T47D (cell line): ENCODE data around the gene FRMD4B.
A peak's percentile ranks its signal among the peaks of the same experiment; 100 is the strongest.
"Not testable (repeated sequence)": the region's sequence is repeated elsewhere in the genome, so short reads cannot be mapped to it uniquely, and the experiment has no call there.

ENCODE experiments used
- DNase-seq, 2 experiments: peaks; one replicate each; pipeline versions ENCODE4 v3.0.0 to v3.0.0-alpha.2; 2011 to 2012; ENCODE audit warnings: low read depth in 1 of 2, low spot score in 1 of 2
- JUND ChIP-seq: IDR thresholded peaks from 2 replicates; pipeline ENCODE4 v1.6.1; 2012; ENCODE audit warnings: low read depth
- in situ Hi-C: cut with HindIII; loops from 2 replicates; pipeline ENCODE4 v1.10.0; 2016; ENCODE audit warnings: low sequenced_read_pairs, low pct_unique_long_range_greater_than_20kb

FRMD4B gene

DNA sequence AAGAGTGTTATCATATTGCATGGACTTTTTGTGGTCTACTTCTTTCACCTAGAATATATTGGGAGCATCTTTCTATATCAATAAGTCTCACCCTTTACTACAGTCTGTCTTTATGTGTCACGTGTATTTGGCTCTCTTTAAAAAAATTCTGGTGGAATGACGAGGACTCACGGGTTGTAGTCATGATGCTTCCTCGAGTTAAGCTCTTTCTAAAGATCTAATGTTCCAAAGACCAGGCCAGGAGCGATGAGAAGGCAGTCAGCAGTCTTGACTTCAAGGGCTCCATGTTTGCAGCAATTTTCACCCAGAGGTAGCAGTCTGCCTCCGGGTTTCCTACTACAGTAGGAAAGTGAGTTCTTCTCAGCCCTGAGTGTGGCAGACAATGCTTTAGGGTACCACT is 88.9 kb downstream of the FRMD4B start:
- no peak for TF ChIP-seq JUND
- DNase-seq = no peak
- in situ Hi-C loops = no loop called here

DNA sequence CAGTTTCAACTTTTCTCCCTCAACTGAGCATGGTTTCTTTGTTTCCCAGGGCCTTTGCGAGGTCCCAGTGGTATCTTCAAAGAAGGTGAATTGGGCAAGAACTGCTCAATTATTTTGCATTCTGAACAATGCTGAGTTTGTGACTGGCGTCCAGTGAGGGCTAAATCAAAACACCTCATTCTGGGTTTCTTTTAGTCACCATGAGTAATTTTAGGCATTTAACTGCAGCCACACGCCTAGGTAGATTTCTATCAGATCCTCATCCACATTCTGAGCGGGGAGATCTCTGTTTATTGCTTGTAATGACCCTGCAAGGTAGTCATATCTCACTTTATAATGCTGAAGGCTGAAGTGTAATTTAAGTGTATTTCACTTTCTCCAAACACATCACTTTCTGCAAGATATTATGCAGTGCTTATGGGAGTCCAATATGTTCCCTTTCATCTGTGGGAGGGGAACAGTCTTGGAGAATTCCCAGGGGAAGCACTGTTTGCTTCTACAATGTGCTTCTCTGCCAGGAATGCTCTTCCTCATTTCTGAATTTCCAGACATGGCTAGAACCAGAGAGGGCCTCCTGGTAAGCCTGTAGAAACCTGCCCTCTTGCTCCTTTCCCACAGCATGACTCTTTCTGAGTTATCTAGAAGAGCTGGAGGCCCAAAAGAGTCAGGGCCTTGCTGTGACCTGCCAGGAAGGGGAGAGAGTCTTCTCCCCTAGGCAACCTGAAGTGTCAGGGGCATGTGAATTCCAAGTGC is 91.7 kb downstream of the FRMD4B start:
- no peak for TF ChIP-seq JUND
- in situ Hi-C loops = no loop called here
- DNase-seq = peak in 1 of 2 experiments; percentile 11

GRCh38 chr3:69292959-69293574 is 92.8 kb downstream of the FRMD4B start:
- in situ Hi-C loops = no loop called here
- no peak for TF ChIP-seq JUND
- DNase-seq = no peak

DNA sequence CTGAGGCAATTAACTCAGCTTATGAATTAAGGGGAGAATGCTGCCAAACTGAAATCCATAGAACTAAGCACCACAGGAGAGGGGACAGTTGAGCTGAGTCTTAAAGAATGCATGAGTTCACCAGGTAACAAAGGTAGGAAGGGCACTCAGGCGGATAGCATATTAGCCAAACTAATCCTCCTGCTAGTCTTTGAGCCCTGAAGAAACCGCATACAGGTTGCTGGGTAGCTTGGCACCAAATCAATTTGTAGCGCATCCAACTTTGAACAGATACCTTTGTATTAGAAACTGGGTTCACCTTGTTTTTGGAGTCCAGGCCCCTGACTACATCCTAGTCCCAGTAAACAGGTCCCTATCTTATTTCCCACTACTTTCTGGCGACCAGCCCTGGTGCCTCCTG is 93.7 kb downstream of the FRMD4B start:
- in situ Hi-C loops = no loop called here
- no peak for DNase-seq
- TF ChIP-seq JUND = no peak

DNA sequence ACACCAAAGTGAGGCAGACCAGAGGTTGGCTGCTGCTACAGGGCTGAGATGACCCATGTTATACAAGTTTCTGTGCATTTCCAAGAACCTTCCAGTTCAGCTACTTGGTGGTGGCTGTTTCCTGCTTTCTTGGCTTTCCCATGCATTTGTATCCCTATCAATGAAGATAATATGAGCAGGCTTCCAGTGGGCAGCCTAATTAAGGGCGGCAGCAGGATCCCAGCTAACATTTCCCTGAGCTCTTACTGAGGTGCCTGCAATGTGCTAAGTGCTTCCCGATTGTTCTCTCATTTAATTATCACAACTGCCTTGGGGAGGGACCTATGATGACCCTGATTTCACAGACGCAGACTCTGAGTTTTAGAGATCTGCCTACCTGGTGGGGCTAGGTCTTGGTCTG is 95.5 kb downstream of the FRMD4B start:
- no peak for TF ChIP-seq JUND
- in situ Hi-C loops = no loop called here
- DNase-seq = no peak

DNA sequence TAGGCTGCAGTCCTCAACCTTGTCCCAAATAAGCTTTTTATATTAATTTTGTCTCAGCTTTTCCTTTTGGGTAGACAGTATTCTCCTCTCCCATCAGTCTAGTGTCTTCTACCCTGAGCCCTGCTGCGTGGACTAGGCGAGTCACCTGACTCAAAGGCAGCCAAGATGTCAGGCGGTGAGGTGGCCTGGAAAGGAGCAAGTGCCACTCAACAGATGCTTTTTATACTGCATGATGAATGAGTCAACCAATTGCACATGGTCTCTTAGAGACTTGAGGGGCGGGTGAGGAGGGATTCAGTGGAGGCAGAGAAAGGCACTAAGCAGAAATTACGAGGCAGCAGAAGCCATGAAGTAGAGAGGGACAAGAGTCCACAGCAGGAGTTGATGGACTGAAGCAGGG is 95.9 kb downstream of the FRMD4B start:
- no peak for DNase-seq
- TF ChIP-seq JUND = no peak
- in situ Hi-C loops = no loop called here

DNA sequence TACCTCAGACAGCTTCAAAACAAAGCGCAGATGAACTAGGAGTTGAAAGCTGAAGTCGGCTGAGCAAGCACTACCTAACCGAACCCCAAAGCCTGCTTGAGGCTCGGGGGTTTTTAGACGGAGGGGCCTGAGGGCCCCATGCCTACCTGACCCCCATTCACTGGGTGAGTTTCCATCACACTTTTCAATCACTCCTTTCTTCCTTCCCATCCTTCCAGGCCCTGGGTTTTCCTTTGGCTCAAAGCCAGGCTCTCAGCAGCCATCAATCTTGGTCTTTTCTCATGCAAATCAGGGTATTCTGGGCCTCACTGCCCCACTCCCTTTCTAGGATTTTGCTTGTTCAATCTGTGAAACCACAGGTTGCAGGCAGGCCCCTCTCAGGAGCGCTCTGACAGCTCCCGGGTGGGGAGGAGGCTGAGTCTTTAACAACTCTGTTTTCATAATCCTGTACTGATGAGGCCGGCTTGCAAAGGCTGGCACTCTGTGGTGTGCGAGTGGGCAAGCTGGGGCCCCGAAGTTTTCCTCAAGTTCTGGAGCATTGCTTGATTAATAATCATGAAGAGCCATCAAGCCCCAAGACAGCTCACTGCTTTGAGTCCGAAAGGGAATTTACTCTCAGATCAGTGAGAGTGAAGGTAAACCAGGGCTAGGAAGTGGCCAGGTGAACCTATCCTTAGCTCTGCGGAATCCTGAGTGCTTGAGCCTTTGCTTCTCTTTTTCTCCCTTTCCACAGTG is 97.6 kb downstream of the FRMD4B start:
- in situ Hi-C loops = no loop called here
- no peak for DNase-seq
- TF ChIP-seq JUND = no peak

- no peak for TF ChIP-seq JUND
- in situ Hi-C loops = no loop called here
- DNase-seq = no peak
Measured at GRCh38 chr3:69283913-69284611, 101.8 kb downstream of the FRMD4B start.

- DNase-seq = no peak
- in situ Hi-C loops = no loop called here
- no peak for TF ChIP-seq JUND
Measured at GRCh38 chr3:69283496-69283895, 102.4 kb downstream of the FRMD4B start.

DNA sequence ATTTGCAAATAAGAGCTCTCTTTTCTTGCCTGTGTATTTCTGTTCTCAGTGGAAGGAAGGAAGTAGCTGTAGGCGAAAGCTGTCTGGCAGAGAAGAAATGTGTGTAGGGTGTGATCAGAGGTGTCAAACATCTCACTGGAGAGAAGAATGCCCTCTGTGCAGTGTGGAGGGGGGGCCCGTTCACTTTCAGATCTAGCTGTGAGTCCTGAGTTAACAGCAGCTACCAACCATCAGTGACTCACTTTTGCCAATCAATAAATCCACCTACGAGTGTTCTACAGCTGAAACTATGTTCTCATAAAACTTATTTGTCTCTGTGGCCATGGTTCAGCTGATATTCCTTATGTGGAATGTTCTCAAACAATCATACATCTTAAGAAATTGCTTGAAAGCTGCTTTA is 103.7 kb downstream of the FRMD4B start:
- in situ Hi-C loops = no loop called here
- DNase-seq = no peak
- no peak for TF ChIP-seq JUND

DNA sequence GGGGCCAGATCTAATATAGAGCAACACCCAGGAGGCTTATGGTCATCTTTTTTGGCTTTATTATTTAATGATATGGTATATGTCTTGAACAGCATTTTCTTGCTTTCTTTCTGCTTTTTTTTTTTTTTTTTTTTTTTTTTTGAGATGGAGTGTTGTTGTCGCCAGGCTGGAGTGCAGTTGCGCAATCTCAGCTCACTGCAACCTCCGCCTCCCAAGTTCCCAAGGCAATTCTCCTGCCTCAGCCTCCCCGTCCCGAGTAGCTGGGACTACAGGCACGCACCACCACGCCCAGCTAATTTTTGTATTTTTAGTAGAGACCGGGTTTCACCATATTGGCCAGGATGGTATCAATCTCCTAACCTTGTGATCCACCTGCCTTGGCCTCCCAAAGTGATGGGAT is 108.5 kb downstream of the FRMD4B start:
- DNase-seq, in situ Hi-C loops: not testable (repeated sequence)

DNA sequence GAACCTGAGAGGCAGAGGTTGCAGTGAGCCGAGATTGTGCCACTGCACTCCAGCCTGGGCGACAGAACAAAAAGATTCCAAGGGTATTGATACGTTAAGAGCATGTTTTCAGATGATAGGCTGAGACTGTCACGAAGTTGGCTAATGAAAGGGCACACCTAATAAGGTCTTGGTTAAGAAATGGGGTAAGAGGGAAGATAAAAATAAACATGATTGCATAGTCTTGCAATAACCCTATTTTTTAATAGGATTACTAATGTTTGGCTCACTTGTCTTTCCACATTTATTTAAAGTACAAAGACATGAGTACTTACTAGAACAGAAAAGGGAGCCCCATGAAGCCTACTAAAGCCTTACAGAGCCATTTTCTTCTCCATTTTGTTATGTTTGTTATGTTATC is 109.0 kb downstream of the FRMD4B start:
- no peak for TF ChIP-seq JUND
- DNase-seq = no peak
- in situ Hi-C loops = no loop called here

DNA sequence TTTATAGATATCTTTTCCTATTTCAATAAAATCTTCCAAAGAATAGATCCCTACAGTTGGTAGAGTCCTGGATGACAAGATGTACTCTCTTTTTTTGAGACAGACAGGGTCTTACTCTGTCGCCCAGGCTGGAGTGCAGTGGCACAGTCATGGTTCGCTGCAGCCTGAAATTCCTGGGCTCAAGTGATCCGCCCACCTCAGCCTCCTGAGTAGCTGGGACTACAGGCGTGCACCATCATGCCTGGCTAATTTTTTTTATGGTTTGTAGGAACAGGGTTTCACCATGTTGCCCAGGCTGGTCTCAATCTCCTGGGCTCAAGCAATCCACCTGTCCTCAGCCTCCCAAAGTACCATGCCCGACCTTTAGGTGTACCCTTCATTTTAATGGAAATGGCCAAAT is 109.7 kb downstream of the FRMD4B start:
- not testable (repeated sequence) for DNase-seq

More for the DNA sequence above, 109.7 kb downstream of the FRMD4B start:
- in situ Hi-C loops = not testable (repeated sequence)
